Stimulated activated CD4-positive, alpha-beta T cell treated with anti-CD3 and anti-CD28 coated beads, Interleukin-1b, Interleukin-23, amount 100 ng/mL, for 24 hours (primary cell): Measurements from ENCODE around the gene VASP.

Source experiments
- DNase-seq, 4 experiments: peaks; one replicate each; pipeline ENCODE4 v3.0.0-alpha.2; 2020; ENCODE audit warnings: low read depth in 4 of 4, low spot score in 1 of 4

VASP gene

DNA sequence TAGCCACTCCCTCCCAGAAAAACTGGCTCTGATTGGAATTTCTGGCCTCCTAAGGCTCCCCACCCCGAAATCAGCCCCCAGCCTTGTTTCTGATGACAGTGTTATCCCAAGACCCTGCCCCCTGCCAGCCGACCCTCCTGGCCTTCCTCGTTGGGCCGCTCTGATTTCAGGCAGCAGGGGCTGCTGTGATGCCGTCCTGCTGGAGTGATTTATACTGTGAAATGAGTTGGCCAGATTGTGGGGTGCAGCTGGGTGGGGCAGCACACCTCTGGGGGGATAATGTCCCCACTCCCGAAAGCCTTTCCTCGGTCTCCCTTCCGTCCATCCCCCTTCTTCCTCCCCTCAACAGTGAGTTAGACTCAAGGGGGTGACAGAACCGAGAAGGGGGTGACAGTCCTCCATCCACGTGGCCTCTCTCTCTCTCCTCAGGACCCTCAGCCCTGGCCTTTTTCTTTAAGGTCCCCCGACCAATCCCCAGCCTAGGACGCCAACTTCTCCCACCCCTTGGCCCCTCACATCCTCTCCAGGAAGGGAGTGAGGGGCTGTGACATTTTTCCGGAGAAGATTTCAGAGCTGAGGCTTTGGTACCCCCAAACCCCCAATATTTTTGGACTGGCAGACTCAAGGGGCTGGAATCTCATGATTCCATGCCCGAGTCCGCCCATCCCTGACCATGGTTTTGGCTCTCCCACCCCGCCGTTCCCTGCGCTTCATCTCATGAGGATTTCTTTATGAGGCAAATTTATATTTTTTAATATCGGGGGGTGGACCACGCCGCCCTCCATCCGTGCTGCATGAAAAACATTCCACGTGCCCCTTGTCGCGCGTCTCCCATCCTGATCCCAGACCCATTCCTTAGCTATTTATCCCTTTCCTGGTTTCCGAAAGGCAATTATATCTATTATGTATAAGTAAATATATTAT, 33.3 kb upstream of the VASP start:
- no peak for DNase-seq

DNA sequence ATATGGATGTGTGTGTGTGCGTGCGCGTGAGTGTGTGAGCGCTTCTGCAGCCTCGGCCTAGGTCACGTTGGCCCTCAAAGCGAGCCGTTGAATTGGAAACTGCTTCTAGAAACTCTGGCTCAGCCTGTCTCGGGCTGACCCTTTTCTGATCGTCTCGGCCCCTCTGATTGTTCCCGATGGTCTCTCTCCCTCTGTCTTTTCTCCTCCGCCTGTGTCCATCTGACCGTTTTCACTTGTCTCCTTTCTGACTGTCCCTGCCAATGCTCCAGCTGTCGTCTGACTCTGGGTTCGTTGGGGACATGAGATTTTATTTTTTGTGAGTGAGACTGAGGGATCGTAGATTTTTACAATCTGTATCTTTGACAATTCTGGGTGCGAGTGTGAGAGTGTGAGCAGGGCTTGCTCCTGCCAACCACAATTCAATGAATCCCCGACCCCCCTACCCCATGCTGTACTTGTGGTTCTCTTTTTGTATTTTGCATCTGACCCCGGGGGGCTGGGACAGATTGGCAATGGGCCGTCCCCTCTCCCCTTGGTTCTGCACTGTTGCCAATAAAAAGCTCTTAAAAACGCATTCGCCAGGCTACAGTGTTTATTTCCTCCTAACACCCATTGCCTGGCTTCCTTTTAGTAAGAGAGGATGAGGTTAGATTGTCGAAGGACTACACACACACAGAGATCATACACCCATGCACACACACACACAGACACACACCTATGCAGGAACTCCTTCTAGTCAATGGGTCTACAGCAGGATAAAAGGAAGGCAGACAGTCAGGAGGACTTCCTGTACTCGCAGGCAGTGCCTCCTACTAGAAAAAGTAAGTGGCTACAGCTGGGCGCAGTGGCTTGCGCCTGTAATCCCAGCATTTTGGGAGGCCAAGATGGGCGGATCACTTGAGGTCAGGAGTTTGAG, 32.4 kb upstream of the VASP start:
- no peak for DNase-seq

DNA sequence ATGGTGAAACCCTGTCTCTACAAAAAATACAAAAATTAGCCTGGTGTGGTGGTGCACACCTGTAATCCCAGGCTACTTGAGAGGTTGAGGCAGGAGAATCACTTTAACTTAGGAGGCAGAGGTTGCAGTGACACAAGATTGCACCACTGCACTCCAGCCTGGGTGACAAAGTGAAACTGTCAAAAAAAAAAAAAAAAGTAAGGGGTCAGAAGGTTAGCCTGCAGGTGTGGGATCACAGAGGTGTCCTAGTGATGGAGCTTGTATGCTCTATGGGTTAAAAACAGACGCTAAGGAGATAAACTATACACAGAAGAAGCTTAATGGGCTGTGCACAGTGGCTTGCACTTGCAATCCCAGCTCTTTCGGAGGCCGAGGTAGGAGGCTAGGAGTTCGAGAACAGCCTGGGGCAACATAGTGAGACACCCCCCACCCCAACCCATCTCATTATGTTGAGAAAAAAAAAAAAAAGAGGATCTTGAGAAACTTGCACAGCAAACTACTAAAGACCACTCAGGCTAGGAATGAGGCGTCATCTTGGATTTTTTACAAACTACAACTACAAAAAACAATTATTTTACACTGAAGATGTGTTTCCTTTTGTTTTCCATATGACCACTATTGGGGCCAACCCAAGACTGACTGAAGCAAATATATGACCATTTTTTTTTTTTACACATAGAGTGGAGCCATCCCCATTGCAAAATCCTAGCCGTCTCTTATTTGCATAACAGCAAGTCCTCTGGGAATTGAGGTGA, 31.6 kb upstream of the VASP start:
- no peak for DNase-seq

DNA sequence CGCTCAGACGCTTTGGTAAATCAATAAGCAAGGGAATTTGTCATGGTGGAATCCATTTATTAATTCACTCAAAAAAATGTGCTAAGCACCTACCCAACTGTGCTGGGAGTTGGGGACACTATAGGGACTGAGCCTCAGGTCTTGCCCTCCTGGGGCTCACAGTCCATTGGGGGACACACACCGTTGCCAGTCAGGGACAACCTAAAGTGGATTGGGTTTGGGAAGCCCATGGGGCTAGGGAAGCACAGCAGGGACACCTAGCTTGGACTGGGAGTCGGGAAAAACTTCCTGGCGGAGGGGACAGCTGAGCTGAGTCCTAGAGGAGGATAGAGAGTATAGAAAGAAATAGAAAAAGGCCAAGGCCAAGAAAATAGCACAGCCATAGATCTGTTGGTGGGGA, 31.0 kb upstream of the VASP start:
- no peak for DNase-seq

DNA sequence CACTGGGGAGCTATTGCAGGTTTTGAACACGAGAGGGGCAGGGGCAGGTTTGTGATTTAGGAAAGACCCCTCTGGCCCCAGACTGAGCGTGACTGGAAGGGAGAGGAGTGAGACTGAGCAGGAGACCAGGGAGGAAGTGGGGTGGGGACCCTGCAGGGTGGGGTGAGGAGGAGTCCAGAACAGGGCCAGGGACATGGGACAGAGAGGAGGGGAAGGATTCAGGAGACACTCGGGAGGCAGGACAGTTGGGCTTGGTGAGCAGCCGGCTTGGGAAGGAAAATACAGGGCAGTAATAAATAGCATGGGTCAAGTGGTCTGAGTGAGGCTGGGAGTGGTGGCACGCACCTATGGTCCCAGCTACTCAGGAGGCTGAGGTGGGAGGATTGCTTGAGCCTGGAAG, 30.1 kb upstream of the VASP start:
- no peak for DNase-seq

DNA sequence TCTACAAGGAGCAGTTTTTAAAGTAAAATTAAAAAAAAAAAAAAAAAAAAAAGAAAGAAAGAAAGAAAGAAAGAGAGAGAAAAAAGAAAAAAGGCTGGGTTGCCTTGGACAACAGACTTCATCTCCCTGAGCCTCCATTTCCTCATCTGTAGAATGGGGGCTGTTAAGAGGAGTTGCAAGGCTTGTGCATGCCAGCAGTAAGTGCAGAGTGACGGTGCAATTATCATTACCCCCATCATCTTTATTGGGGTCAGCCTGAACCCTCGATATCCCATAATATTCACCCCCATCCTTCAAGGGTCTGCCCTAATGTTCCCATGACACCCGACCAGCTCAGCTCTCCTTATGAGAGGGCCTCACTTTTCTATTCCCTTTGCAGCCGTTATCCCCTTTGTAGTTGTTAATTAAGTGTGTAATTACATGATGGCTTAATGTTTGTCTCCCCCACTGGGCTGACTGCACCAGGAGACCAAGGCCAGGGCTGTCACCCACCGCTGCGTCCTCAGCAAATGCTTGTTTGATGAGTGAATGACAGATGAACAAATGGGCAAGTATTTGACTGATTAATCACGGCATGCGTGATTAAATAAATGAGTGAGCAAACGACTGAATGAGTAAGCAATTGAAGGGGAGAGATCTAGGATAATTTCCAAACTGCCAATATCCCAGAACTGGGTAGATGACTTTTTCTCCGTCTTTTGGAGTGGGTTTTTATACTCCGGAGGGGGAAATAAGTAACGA, 29.4 kb upstream of the VASP start:
- DNase-seq: no peak

DNA sequence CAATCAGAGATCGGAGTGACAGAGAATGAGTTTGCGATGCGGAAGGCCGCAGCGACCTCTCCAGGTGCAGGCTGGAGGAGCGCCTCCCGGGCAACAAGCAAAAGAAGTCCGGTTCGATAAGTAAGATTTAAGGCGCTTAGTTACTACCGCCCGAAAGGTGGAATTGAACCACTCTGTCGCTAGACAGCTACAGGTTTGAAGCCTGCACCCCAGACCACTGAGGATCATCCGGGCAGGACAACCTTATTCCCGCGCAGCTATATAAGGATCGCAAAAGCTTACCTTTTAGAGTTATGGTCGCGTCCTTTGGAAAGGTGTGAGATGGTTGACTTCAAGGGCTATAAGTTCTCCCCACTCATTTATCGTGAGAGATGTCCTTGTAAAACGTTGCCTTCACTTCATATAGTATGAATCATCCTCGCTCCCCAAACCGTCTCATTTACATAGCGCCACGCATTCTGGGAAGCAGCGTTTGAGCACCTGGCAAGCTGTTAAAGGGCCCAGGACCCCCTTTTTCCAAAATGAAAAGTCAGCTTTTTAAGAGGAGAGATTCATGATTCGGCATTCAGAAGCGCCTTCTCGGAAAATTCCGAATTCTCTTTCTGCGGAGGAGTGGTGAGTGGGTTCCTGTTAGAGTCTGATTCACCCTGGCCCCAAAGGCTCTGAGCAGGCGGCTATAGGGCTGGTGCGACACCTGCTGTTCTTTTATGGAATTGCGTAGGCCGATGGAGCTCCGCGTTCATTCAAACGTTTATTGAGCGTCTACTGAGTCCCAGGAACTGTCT, 28.6 kb upstream of the VASP start:
- peak; percentile 82 to 88 (median 86) for DNase-seq

DNA sequence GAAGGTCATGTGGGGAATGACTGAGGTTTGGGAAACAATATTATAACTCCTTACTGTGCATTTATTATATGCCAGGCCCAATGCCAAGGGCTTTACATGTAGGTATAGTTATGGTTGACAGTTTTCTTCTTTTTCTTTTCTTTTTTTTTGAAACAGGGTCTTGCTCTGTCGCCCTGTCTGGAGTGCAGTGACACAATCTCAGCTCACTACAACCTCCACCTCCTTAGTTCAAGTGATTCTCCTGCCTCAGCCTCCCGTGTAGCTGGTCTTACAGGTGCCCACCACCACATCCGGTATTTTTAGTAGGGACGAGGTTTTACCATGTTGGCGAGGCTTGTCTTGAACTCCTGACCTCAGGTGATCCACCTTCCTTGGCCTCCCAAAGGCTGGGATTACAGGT, 24.2 kb upstream of the VASP start:
- DNase-seq: no peak

DNA sequence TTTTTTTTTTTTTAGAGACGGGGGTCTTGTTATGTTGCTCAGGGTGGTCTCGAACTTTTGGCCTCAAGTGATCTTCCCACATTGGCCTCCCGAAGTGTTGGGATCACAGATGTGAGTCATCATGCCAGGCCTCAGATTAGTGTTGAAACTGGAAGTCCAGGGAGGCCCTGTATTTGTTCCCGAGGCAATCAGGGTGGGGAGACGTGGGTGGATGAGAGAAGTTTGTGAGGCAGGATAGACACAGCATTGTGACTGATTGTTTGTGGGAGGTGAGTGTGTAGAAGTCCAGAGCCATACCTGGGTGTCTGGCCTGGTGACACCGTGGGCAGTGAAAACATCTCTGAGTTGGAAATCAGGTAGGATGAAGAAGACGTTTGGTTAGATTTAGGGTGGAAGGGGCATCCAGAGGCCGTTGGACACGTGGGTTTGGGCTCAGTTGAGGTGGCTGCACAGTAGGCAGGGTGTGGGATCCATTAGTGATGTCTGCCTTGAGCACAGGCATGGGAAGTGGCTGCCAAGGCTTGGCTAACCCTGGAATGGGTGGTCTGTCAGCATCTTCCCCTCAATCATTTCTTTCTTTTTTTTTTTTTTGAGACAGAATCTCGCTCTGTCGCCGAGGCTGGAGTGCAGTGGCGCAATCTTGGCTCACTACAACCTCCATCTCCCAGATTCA, 22.9 kb upstream of the VASP start:
- DNase-seq: no peak

DNA sequence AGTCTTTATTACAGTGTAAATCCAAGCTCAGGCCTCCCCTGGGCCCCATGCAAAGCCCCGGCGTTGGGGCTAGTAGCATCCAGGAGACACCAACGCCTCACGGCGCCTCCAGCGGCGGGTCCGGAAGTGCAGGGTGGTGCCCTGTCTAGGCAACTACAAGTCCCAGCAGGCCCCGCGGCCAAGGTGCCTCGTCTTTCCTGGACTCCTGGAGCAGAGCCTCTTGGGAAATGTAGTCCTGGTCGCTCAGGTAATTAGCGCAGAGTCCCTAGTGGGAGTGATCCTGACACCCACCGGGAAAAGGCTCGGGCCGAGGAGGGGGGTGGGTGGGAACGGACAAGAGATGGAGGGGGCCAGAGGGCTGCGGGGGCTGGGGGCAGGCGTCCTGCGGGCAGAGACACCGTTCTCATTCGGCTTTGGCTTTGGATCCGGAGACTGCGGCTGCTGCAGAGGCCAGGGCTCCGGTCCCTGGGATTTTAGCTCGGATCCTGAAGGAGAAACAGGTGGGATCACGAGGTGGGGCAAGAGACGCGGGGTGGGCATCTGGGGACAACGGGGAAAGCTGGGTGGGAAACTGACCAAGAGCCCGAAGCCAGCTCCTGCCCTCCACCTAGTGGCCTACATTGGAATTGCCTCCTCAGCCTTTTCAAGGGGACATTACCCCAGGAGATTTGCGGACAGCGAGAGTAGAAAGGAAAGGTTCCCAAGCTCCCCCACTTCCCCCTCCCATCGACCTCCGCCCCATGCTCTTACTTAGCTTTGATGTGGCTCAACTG, 21.8 kb upstream of the VASP start:
- peak; percentile 96 to 99 (median 98) for DNase-seq

DNA sequence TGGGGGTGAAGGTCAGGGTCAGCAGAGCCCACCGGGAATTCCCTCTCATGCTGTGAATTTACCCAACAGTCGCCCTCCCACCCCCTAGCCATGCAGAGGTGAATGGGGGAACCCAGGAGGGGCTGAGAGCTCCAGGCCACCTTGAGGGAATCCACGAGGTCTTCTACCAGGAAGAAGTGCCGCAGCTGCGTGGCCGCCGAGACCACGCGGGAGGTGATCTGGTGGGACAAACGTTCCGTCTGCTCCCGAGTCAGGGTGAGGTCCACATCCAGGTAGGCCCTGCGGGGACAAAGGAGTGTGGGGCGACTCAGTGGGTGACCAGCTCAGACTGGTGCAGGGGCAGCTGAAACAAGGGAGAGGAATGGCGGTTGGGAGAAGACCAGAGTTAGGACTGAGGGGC, 18.6 kb upstream of the VASP start:
- DNase-seq: no peak

DNA sequence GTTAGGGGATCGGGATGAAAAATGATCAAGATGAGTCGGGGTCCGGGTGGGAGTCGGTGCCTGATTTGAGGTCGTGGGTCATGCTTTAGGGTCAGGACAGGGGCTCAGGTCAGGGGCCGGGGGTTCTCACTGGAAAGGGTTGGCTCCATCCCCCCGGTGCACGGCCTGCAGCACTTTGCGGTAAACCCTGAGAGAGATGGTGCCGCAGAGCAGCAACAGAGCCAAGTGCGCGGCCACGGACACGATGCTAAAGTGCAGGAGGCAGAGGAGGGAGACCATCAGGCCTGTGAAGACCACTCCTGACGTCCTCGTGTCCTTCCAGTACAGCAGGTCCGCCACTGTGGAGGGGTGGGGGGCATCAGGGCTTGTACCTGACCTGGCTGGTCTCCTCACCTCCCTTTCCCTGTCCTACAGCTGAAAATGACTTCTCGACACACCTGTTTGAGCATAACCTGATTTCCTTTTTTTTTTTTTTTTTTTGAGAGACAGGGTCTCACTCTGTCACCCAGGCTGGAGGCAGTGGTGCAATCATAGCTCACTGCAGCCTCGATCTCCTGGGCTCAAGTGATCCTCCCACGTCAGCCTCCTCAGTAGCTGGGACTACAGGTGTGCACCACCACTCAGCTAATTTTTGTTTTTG, 17.9 kb upstream of the VASP start:
- DNase-seq: no peak

DNA sequence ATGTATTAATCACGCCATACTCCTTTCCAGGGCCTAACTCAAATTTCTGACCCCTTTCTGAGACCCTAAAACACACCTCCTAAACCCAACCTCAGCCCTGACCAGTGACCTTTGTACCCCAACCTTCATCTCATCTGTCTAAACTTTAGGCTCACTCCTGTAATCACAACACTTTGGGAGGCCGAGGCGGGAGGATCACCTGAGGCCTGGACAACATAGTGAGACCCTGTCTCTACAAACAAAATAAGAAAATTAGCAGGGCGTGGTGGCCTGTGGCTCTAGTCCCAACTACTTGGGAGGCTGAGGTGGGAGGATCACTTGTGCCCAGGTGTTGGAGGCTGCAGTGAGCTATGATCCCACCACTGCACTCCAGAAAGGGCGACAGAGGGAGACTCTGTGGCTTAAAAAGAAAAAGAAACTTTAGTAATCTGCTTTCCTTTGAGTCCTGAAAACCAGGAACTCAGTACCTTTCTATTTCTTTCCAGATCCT, 15.1 kb upstream of the VASP start:
- no peak for DNase-seq

DNA sequence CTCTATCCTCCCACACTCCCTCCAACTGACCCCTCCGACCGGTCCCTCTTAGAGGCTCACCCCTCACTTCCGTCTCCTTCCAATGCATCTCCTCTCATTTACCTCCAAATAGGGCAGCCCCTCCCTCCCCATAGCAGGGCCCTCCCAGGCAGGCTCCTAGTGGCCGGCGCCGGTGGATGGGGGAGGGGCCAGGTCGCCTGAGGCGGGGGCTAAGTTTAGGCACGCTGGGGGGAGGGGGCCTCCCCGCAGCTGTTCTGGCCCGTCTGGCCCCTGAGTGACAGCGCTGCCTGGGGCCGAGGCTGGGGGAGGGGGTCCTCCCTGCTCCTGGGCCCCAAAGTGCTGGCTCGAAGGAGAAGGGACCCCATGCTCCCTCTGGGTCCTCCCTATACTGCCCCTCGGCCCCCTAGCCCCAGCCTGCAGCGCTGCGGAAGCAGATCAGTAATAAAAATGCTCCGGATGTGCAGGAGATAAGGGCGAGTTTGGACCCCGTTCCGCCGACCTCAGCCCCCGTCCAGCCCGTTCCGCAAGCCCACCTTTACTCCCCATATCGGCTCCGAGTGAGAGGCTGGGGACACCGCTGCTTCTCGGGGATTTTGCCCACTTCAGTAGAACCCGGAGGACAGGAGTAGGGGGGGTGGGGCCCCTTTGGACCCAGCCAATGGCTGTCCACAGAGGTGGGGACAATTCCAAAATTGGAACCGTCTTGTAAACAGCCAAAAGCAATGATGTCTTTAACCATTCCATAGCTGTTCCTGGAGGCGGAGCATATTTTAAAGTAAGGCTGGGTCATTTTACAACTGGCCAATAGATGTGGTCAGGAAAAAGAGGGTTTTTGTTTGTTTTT, 14.4 kb upstream of the VASP start:
- no peak for DNase-seq

DNA sequence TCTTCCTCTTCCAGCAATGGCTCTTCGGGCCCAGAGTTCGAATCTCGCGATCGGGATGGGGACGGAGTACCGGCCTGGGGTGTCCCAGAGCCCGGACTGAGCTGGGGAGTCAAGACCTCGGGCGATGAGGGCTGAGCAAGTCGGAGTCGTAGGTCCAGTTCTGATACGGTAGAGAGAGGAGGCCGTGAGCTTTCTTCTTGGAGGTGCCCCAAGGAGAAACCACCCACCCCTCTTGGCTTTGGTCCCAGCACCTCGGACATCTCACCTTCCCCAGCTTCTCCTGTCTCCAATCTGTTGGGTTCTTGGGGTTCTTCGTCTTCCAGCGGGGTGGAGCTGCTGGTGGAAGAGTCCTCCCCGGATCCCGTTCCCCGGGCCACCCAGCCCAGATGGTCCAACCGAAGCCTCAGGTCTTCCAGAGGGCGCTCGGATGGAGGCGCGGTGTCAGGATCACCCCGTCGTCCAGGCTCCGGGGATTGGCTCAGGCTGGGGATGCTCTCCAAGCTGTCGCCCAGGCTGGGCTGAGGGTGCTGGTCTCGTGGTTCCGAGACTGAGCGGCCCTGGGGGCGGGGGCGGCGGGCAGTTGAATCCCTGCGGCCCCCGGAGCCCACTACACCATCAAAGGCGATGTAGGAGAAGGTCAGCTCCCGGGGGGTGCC, 12.9 kb upstream of the VASP start:
- DNase-seq: no peak

DNA sequence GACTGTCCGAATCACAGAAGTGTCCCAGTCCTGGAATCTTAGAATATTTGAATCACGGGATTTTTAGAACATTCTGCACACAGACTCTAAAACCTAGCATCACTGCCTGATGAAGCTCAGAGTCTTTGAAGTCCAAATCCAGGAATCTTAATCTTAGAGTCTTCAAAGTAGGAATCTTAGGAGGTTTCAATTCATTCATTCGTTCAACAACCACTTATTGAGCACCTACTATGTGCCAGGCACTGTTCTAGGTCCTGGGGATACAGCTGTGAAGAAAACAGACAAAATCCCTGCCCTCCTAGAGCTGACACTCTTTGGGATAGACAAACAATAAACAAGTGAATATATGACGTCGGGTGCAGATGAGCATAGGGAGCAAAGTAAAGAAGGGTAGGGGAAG, 12.1 kb upstream of the VASP start:
- DNase-seq: no peak
